ENCODE results near the gene PSORS1C2. TPM values are rescaled to one million over a fixed set of nuclear protein-coding genes. Genes with fewer than 3 reads are reported as not detected.

Gene PSORS1C2
- total RNA-seq, 1 donor from 2014 or later: not detected

- intact Hi-C loops (cut with micrococcal nuclease): no loop called here
- peaks cover 20% of the 10 kb centered on the region for H3K27me3 Mint-ChIP-seq
- ATAC-seq (ENCODE audit: low read depth) (no peak), DNase-seq (no peak)
- H3K4me1 Mint-ChIP-seq: peaks cover 5% of the 10 kb centered on the region
- POLR2A ChIA-PET: interaction anchor here (0.5 kb wide), 1 partner anchor 501 kb away, joined by 3 read pairs; no protein-coding TSS in a partner anchor
- TF ChIP-seq CTCF (IDR thresholded peaks at IDR 0.05): no peak
- H3K27ac Mint-ChIP-seq: no peak overlapping the region
- H3K9me3 Mint-ChIP-seq: no peaks in the 10 kb centered on the region
- no peak overlapping the region for H3K4me3 Mint-ChIP-seq
- CTCF ChIA-PET: no interaction called here
- H3K36me3 Mint-ChIP-seq (ENCODE audit: low read depth): no peaks in the 10 kb centered on the region
Measured at GRCh38 chr6:31115941-31116560, 22.8 kb downstream of the PSORS1C2 start.

DNA sequence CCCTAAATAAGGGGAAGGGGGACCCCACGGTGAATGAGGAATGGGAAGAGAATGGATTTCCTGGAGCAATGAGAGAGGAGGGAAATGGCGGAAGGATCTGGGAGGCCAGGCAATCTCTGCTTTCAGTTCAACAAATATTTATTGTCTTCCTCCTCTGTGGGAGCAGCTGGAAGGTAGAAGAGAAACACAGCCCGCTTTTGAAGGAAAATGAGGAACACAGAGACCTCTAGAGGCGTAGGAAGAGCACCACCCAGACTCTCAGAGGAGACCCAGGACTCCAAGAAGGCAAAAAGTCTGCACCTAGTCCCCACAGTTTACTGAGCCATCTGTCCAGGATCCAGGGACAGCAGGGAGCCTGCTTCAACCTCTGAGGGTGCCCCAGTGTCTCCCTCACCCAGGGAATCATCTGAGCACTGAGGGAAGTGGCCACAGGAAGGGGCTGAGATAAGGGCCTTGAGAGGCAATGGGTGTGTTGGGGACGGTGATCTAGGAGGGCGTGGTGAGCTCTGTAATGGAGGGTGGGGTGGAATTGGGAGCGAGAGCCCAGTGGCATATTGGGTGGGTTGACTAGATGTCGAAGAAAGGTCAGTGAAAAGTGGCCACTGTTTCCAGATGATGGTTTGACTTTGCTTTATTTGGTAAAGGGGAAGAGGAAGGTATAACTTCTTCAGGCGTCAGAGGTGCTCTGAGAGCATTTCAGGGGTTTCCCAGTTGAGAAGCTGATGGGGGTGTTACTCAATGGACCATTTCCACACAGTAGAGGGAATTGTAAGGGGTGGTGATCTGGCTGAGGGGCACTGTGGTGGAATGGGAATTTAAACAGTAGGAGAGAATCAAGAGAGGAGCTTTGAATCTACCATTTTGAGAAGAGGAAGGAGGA lies 23.7 kb downstream of the PSORS1C2 start:
- DNase-seq: no peak
- no peak for ATAC-seq (ENCODE audit: low read depth)
- CTCF ChIA-PET: no interaction called here
- POLR2A ChIA-PET: interaction anchor here (0.7 kb wide), 1 partner anchor 10 kb away, joined by 3 read pairs; no protein-coding TSS in a partner anchor
- peaks cover 5% of the 10 kb centered on the region for H3K4me1 Mint-ChIP-seq
- no peak for TF ChIP-seq CTCF (IDR thresholded peaks at IDR 0.05)
- intact Hi-C loops (cut with micrococcal nuclease): no loop called here
- H3K9me3 Mint-ChIP-seq: no peaks in the 10 kb centered on the region
- H3K27me3 Mint-ChIP-seq: peaks cover 28% of the 10 kb centered on the region
- no peaks in the 10 kb centered on the region for H3K36me3 Mint-ChIP-seq (ENCODE audit: low read depth)
- no peak overlapping the region for H3K4me3 Mint-ChIP-seq
- H3K27ac Mint-ChIP-seq: no peak overlapping the region

DNA sequence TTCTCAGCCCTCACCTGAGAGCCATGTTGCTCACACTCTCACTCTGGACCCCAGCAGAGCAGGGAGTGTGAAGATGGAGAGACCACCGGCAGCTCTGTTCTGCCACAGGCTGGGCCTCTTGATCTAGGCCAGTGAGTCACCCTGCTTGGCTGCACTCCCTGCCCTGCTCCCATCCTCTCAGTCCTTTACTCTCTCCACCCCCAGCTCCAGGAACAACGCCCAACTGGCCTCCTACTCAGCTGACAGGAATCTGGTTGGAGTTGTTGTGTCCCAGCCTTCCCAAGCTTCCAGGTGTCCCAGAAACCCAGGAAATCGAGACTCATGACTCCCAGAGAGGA lies 24.4 kb downstream of the PSORS1C2 start, which contains the start of gene PSORS1C1:
Gene PSORS1C1 (plus strand): TSS at position 260 of the 338 bp plus-strand sequence. CDS start 14,833 bp downstream, outside the sequence.
- DNase-seq (no peak), ATAC-seq (ENCODE audit: low read depth) (no peak)
- TF ChIP-seq CTCF (IDR thresholded peaks at IDR 0.05): no peak
- no peak within 1 kb of the TSS for H3K4me3 Mint-ChIP-seq
- no peaks in the 10 kb centered on the region for H3K36me3 Mint-ChIP-seq (ENCODE audit: low read depth)
- H3K9me3 Mint-ChIP-seq: no peaks in the 10 kb centered on the region
- H3K4me1 Mint-ChIP-seq: peaks cover 5% of the 10 kb centered on the region
- intact Hi-C loops (cut with micrococcal nuclease): no loop called here
- no peak within 1 kb of the TSS for H3K27ac Mint-ChIP-seq
- POLR2A ChIA-PET: interaction anchor here (0.7 kb wide), 1 partner anchor 10 kb away, joined by 3 read pairs; no protein-coding TSS in a partner anchor
- CTCF ChIA-PET: no interaction called here
- peaks cover 35% of the 10 kb centered on the region for H3K27me3 Mint-ChIP-seq

DNA sequence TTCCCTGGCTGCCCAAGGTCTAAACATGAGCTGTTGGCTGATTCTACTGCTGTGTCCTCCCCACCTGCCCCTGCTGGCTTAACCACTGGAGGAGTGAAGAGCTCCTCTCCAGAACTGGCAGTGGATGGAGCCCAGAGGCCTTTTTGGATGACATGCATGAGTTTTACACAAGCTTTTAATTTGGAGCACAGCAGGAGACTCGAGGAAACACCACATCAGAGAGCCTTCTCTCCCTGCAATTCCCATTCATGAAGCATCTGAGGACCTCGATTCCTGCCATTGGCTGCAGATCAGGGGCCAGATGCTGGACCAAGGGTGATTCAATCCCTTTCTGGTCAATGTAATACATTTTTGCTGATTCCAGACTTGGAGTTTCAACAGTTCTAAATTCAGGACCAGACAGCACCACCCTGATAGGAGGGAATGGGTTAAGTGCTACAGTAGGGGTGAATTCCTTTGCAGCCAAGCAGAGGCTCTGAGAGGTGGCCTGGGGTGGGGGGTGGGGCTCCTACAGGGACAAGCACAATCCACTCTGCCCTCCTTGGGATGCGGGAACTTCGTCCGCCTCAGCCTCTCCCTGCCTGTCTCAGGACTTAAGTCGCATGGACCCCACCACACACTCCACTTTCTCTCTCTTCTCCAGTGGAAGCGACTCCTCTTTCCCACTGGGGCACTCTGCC lies 24.9 kb downstream of the PSORS1C2 start:
- Mint-ChIP-seq H3K27me3 (peaks cover 37% of the 10 kb centered on the region), H3K4me1 (peaks cover 5% of the 10 kb centered on the region)
- intact Hi-C loops (cut with micrococcal nuclease): no loop called here

More for the DNA sequence above, 24.9 kb downstream of the PSORS1C2 start:
- Mint-ChIP-seq H3K9me3 (no peaks in the 10 kb centered on the region), H3K36me3 (ENCODE audit: low read depth) (no peaks in the 10 kb centered on the region), H3K4me3 (no peak overlapping the region), H3K27ac (no peak overlapping the region)
- no peak for ATAC-seq (ENCODE audit: low read depth)
- no peak for DNase-seq
- TF ChIP-seq CTCF (IDR thresholded peaks at IDR 0.05): no peak
- POLR2A ChIA-PET: interaction anchor here (0.7 kb wide), 1 partner anchor 11 kb away, joined by 3 read pairs; no protein-coding TSS in a partner anchor
- CTCF ChIA-PET: no interaction called here
